GM19397 (cell line): ENCODE results near the gene NUMA1.

ENCODE experiments used
- ATAC-seq: cut with Tn5 transposase; IDR thresholded peaks from one replicate; pipeline ENCODE4 v1.9.1; 2021; ENCODE audit warnings: mild to moderate bottlenecking, moderate library complexity; ENCODE audit not compliant: unreplicated experiment

NUMA1 gene

DNA sequence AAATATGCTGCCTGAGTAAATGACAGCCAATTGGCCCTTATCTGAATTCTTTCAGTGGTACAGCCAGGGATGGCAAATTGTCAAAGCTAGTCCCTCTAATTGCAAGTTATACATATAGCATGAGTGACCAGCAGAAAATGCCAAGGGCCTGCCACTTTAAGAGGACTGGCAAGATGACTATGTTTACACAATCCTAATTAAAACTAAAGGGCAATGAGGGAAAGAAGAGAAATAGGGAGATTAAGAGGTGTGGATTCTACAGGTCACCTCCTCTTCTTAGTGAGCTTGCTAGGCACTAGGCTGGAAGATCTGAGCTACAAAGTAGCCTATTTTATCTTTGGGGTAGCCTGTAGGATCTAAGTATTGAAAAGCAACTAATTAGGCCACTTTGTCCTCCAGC is 13.5 kb downstream of the NUMA1 start:
- ATAC-seq: no peak

DNA sequence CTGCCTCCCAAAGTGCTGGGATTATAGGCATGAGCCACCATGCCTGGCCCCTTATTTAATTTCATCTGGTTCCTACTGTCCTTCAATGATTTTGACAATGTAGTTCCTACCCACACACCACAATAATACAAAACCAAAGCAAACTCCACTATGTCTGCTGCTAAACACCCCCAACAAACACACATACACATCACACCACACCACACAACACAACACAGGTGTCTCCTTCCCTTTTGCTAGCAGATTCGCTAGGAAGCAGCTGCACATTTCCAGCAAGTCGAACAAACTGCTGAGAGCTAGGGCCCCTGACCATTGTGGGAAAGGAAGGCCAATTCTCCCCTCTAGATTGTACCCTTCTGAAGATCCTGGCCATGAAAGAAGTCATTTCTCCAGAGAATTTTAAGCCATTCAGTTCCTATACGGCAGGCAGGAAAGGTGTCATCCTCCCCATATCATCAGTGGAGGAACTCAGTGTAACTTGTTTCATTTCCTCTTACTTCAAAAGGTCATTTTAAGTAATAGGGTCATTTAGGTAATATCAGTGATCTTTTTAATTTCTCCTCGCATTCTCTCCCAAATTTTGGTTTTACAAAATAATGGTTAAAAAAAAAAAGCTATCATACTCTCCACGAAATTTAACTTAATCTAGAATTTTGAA is 18.5 kb downstream of the NUMA1 start:
- ATAC-seq: no peak

- ATAC-seq: no peak
These were observed 21.8 kb downstream of the NUMA1 start for GRCh38 chr11:72058416-72059034.

DNA sequence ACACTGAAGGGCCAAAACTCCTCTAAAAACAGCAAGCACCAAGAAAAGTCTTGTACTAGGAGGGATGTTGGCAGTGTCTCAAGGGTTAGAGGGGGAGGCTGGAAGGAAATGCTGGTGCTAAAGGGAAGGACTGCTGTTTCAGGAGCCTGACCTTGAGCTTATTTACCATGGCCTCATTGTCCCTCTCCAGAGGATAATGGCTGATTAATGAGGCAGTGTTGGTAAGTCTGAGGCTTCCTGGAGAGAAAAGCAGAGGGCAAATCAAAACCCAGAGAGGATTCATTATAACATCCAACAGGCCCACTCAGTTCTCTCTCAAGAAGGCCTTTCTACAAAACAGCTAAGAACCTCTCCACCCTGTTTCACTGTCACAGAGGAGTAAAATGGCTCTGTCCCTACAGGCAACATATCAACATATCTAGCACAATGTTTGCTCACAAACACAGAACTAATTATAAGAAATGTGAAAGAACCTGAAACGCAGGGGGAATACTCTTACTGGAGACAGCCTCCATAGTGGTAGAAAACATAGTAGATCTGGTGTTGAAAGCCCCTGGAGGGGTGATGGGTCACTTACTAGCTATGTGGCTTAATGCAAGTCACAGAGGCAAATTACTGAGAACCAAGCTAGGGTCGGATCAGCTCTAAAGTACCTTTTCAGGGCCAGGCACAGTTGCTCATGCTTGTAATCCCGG is 31.4 kb downstream of the NUMA1 start:
- ATAC-seq: no peak

- no peak for ATAC-seq
These were observed 34.5 kb downstream of the NUMA1 start for GRCh38 chr11:72045849-72046248.

DNA sequence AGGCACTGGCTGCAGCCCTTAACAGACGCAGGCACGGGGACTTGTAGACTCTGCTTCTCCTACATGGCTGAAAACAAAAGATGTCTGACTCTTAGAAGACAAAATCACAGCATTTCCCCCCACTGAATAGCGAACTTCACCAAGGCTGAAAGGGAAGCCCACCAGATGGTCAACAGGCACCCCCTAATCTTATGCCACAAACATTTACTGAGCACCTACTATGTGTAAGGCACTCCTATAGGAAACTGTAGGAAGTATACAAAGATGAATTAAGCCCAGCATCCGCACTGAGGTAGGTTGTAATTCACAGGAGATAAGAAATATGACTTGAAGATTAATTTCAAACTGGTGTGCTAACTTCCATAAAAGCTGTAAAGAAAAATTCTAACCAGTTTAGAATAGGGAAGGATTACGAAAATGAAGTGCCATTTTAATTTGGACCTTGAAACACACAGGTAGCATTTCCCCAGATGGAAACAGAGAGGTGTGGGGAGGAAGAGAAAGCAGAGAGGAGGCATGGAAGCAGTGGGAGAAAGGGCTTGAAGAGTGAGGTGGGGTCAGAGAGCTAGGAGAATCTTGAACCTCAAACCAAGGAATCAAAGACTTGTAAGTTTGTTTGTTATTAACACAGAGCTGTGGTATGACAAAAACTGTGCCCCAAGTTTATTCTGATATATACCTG is 38.1 kb downstream of the NUMA1 start:
- ATAC-seq: no peak

- no peak for ATAC-seq
These were observed 38.8 kb downstream of the NUMA1 start for GRCh38 chr11:72041364-72042063.

GRCh38 chr11:72040491-72041363 is 39.6 kb downstream of the NUMA1 start:
- no peak for ATAC-seq

DNA sequence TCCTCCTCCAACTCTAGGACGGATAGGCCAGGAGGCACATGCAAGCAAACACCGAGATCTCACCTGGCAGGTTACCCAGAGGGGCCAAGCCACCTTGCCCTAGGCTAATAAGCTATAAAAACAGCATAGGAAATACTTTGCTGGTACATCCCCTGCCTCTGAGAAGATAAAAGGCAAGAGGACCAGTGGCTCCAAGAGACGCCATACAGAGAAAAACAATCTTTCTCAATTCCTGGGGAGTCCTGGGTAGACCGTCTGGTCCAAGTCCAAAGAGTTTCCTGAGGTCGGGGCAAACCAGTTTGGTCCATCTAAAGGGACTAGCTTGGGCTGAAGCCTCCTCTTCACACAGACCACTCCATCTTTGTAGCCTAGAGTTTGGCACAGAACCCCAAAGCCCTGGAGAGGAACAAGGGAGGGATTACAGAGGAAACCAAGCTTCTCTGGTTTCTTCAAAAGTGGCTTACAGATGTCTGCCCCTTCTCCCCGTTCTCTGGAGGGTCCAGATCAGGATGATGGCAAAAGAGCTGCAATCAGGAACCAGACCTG is 40.4 kb downstream of the NUMA1 start:
- ATAC-seq: no peak

GRCh38 chr11:72039031-72039855 is 41.1 kb downstream of the NUMA1 start:
- ATAC-seq: no peak

DNA sequence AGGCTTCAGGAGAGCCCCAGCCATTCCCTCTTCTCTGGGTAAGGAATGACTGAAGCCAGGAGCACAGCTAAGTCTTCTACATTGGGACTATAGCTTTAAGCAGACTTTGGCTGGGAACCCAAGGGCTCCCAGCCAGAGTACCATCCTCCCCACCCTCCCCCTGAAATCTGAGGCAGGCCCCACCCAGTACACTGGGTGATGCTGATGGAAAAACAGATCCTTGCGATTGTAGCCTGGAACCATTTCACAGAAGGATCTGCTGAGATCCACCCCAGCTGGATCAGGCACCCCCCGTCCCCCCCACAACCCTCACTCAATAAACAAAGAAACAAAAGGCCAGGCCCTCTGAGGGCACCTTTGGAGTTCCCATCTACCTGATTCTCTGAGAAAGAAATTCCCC is 41.9 kb downstream of the NUMA1 start:
- ATAC-seq: no peak

DNA sequence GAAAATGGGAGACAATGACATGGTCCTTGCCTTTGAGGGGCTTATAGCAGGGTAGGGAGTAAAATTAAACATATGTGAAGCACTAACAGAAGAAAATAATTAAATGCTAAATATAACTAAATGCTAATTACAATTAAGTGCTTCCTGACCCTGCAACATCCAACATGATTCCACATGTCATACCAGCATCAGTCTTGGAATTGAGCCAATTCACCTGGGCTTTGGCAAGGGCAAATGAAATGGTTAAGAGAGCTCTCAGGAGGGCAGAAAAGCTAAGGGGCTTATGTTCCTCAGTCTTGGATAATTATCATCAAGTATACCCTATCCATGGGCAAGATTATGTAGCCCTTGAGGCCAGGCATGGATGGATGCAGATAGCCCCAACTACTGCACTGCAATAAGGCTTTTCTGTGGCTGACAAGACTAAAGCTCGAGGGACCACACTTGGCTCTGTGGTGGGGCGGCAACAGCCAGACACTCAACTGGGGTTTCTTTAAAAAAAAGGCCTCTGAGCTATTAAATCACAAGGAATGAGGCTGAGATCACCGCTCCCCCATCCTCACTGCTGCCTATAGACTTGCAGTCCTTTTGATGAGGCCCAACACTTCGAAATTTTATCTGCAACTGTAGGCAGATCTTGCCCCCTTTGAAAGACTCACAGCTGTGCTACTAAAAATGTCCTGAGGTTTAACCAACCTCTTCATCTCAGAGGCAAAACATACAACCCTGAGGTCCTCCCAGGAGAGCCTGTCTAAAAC is 42.6 kb downstream of the NUMA1 start:
- no peak for ATAC-seq

DNA sequence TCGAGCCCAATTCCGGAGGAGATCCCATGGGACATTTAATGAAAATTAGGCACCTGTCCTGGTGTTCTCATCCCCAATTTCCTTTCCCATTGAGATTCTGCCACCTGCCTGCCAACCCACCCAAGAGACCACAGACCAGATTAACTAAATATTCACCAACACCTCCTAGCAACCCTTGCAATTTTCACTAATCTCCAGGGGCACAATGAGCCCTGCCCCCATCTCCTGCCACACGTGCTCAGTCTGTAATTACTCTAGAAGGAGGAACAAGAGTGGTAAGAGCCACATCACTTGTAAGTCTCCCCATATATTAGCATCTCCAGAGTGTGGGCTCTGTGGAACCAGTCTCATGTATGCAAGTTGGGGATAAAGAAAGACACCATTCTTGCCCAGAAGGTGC is 43.7 kb downstream of the NUMA1 start:
- ATAC-seq: no peak

DNA sequence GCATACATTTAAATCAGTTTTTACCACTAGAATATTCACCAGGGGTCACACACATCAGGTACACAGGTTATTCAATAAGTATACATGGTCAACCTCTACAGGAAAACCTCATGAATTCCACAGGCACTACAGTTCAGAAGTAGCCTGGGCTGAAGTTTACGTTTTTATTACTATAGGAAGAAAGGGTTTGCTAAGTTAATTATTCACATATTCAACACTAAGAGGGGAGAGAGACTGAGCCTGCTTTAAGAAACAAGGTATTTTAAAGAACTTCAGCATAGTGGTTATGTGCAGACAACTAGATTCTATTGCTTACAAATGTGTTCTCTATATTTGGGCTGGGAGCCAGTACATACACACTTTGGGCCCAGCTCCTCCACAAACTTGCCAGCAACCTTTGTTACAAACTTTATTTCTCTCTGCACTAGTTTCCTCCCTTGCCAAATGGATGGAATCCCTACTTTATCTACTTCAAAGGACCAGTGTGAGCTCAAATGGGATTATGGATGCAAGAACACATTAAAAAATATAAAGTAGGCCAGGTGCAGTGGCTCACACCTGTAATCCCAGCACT is 49.8 kb downstream of the NUMA1 start:
- no peak for ATAC-seq

- ATAC-seq: no peak
These were observed 54.3 kb downstream of the NUMA1 start for GRCh38 chr11:72026090-72026489.

DNA sequence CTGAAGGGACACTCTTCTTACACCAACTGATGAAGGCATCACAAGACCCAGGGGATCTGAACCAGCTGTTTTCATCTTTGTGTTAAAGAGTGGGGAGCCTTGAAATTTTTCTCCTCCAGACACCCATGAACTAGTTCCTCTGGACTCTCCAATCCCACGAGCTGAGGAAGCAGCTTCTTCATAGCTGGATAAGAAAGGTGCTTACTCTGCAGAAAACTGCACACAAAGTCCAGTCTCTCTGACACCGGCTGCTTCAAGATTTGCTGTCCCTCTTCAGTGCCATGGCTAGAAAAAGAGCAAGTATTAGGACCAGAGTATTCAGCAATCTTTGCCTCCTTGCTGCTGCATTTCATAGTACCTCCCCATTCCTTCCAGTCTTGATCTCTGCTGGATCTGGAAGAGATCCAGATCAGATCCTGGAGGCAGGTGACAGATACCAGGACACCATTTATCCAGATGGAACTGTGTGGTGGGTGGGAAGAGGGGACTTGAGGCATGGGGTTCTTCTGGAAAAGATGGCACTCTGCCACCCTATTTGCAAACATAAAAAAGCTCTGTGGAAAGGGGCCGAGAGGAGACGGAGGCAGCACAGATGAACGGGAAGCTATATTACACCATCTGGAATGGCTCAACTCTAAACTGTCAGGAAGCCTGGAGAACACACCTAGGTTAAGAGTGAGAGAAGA is 56.1 kb downstream of the NUMA1 start:
- no peak for ATAC-seq

DNA sequence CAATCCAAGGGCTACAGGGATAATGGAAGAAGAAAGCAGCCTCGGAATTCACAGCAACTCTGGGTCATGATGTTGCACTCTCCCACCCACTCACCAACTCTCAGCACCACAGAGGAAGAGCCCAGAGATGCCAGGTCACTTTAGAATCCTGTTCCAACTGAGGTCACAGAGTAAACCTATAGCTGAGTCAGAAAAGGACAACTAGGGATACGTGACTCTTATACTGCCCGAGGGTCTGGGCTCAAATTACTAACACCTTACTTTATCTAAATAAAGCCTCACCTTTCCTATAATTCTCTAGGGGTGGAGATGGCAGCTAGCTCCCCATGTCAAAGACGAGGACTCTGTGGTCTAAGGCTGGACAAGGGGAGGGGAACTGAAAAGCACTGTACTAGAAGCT is 57.0 kb downstream of the NUMA1 start:
- ATAC-seq: no peak
